GM10266 (cell line): Measurements from ENCODE around the gene PIWIL4.

Experiments
- DNase-seq: peaks from one replicate; pipeline ENCODE4 v3.0.0; 2012; ENCODE audit errors: extremely low spot score
- CTCF ChIP-seq: IDR thresholded peaks from 2 replicates; pipeline ENCODE4 v1.5.1; 2012; ENCODE audit warnings: mild to moderate bottlenecking, low read depth; ENCODE audit not compliant: control insufficient read depth, insufficient read depth; ENCODE audit errors: missing control alignments

PIWIL4 gene

GRCh38 chr11:94629741-94630140, 62.6 kb downstream of the PIWIL4 start:
- DNase-seq, result no peak
- TF ChIP-seq CTCF, result no peak

- no peak for TF ChIP-seq CTCF
- no peak for DNase-seq
Measured at GRCh38 chr11:94630221-94630620, 63.1 kb downstream of the PIWIL4 start.

DNA sequence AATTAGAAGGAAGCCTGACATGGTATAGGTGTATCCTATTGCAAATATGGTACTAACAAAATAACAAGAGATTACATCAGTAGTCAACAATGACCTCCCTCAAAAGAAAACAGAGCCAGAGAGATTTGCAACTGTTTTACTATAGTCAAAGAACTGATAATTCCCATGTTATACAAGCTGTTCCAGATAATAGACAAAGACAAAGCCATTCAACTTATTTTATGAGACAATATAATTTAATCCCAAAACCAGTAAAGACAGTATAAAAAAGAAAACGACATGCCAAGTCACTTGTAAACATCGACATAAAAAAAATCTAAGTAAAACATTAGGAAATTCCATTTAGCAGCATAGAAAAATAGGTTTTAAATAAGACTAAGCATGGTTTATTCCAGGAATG, 65.2 kb downstream of the PIWIL4 start:
- no peak for DNase-seq
- no peak for TF ChIP-seq CTCF

- no peak for TF ChIP-seq CTCF
- no peak for DNase-seq
Measured at GRCh38 chr11:94635072-94635471, 67.9 kb downstream of the PIWIL4 start.

- DNase-seq, result no peak
- no peak for TF ChIP-seq CTCF
Measured at GRCh38 chr11:94636388-94636949, 69.3 kb downstream of the PIWIL4 start.

GRCh38 chr11:94638301-94638901, 71.2 kb downstream of the PIWIL4 start:
- TF ChIP-seq CTCF, result no peak
- no peak for DNase-seq

- TF ChIP-seq CTCF, result no peak
- no peak for DNase-seq
Measured at GRCh38 chr11:94638902-94639373, 71.8 kb downstream of the PIWIL4 start.
